Frontal cortex (tissue), 4 donors: Measurements from ENCODE around the gene RNF121. TPM values are rescaled to one million over a fixed set of nuclear protein-coding genes. Genes with fewer than 3 reads are reported as not detected.

Experiments
- DNase-seq, 2 donors: peaks; one replicate each; pipeline ENCODE4 v3.0.0; 2012; ENCODE audit warnings: low spot score in 2 of 2
- FAIRE-seq: peaks from 2 replicates; lab custom pipeline; 2012; peaks lifted over from hg19 to GRCh38; lab: Jason Lieb, UNC
- total RNA-seq: library from RNA; depleted of rRNA; stranded (reverse); fragments of >200 nt; gene quantifications from one replicate; pipeline ENCODE4 v1.2.3, GENCODE V29; 2014
- donor health status: control.
- donor health status: control.
- donor health status: control.

RNF121 gene
- total RNA-seq, 1 donor from 2014 or later: 17.9 TPM

- DNase-seq: no peak
- no peak for FAIRE-seq
Measured at GRCh38 chr11:72002841-72003775, 74.3 kb downstream of the RNF121 start.

DNA sequence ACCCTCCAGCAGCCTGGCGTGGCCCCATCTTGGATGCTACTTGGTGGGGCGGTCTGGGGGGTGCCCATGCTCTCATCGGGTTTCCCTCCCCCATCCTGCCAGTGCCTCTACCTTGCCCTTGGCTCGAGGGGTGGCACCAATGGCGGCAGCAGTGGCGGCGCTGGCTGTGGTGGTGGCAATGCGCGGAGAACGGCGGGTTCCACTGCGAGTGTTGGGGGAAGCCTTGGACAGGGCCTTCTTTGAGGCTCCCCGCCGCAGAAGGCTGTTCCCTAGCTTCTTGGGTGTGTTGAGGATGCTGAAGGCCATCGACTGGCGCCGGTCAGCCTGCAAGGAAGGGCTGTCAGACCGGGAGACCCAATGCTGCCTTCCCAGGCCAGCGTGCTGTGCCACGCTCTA, 74.9 kb downstream of the RNF121 start:
- no peak for FAIRE-seq

GRCh38 chr11:72004515-72005346, 75.9 kb downstream of the RNF121 start:
- DNase-seq (no peak), FAIRE-seq (no peak)

More for the DNA sequence above, 74.9 kb downstream of the RNF121 start:
- DNase-seq: no peak

GRCh38 chr11:72005347-72006260, 76.8 kb downstream of the RNF121 start:
- no peak for DNase-seq
- no peak for FAIRE-seq

- FAIRE-seq (no peak), DNase-seq (no peak)
Measured at GRCh38 chr11:72006309-72007088, 77.7 kb downstream of the RNF121 start.

DNA sequence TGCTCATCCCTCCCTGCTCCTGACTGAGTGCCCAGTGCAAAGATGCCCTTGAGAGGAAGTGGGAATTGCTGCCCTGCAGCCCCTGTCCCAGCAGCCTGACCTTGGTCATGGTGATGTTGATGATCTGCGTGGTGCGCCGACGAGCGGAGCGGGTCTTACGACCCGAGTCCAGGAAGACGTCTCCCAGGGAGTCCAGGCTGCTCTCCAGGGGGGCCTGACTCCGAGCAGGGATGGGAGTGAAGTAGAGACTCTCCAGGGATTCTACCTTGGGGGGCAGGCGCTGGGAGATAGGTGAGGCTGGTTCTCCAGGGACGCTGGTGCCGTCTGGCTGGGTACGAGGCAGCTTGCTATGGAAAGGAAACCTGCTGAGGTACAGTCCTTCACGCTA, 78.2 kb downstream of the RNF121 start:
- DNase-seq (no peak), FAIRE-seq (no peak)

GRCh38 chr11:72007587-72007986, 78.7 kb downstream of the RNF121 start:
- no peak for FAIRE-seq
- no peak for DNase-seq

GRCh38 chr11:72008728-72009127, 79.9 kb downstream of the RNF121 start:
- FAIRE-seq (no peak), DNase-seq (no peak)

- no peak for DNase-seq
- FAIRE-seq: no peak
Measured at GRCh38 chr11:72009156-72009555, 80.3 kb downstream of the RNF121 start.

GRCh38 chr11:72010529-72011233, 81.8 kb downstream of the RNF121 start:
- no peak for DNase-seq
- FAIRE-seq: no peak

DNA sequence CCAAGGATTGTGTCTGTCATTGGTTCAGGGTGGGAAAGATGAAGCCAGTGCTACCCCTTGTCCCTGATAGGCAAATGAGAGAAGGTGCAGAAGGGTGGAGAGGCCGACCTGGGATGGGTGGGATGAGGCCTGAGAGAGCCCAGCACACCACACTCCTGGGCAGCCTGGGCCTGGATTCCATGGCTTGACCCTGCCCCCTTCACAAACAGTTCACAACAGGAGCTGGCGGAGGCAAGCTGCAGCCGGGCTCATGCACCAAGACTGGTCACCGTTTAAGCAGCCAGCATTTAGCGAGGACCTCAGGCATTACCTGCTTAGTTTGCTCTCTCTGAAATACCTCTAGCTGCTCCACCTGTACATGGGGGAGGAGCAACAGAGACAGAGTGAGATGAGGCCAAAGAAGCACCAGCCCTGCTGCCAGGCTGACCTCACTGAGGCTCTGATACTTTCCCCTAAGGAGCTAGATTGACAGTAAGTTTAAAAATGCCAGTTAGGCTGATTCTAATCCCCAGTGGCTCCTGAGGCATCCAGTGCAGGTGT, 83.3 kb downstream of the RNF121 start:
- no peak for FAIRE-seq

GRCh38 chr11:72012897-72013721, 84.3 kb downstream of the RNF121 start:
- DNase-seq (peak in 1 of 2 donors; percentile 48), FAIRE-seq (no peak)

More for the DNA sequence above, 83.3 kb downstream of the RNF121 start:
- no peak for DNase-seq

DNA sequence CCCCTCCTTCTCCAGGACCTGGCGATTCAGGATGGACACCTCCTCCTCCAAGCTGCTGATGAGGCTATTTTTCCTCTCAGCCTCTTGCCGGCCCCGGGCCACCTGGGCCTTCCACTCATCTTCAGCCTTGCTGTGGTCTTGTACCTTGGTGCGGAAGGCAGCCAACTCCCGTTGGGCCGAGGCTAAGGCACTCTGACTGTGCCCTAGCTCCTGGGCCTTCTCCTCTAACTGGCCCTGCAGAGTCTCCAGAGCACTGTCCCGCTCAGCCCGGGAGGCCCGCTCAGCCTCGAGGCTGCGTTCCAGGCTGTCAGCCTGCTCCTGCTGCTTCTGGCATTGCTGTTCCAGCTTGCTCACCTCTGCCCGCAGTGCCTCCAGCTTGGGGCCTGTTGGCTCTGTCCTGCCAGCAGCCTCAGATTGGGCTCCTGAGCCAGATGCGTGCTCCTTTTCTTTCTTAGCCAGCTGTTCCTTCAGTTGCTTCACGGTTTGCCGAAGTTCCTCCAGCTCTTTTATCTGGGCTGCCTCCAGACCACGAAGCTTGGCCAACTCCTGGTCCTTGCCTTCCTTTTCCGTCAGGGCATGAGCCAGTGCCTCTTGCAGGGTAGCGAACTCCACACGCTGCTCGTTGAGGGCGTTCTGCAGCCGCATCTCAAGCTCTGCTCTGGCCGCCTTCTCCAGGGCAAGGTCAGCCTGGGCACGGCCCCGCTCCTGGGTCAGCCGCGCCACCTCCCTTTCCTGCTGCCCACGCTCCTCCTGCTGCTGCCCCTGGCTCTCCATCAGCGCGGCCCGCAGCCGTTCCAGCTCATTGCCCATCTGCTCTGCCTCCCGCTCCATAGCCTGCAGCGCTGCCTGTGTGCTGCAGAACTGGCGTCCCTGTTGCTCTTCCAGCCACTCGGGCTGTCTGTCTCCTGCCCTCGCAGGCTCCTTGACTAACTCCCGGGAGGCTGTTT, 85.2 kb downstream of the RNF121 start:
- DNase-seq (no peak), FAIRE-seq (no peak)

- no peak for DNase-seq
- no peak for FAIRE-seq
Measured at GRCh38 chr11:72014761-72015320, 86.0 kb downstream of the RNF121 start.

GRCh38 chr11:72015511-72016061, 86.7 kb downstream of the RNF121 start:
- DNase-seq (no peak), FAIRE-seq (no peak)

- FAIRE-seq (no peak), DNase-seq (no peak)
Measured at GRCh38 chr11:72018171-72018570, 89.3 kb downstream of the RNF121 start.
